Middle frontal gyrus (tissue), 1 donor: ENCODE measurements around the gene CFAP69.
"Not testable (repeated sequence)": the region's sequence is repeated elsewhere in the genome, so short reads cannot be mapped to it uniquely, and the experiment has no call there.

Experiments used
- DNase-seq: peaks from one replicate; pipeline ENCODE4 v3.0.0-alpha.2; 2015; ENCODE audit warnings: low spot score; ENCODE audit errors: extremely low spot score

The CFAP69 gene

GRCh38 chr7:90337106-90337505, 92.1 kb downstream of the CFAP69 start:
- no peak for DNase-seq

DNA sequence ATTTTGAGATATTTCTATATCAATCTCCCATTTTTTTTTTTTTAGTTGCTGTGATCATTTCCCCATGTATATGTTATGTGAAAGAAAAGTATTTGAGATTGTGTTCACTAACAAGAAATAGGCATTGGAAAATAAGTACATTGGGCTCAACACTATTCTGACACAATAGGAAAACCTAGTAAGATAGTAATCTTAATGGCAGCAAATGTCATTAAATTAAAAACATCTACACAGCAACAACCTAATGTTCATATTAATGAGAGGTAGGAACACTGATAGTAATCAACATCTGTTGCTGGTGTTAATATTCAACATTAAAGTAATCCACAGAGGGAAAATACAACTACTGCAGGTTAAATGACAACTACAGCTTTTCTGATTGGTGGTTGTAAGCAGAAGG, 100.0 kb downstream of the CFAP69 start:
- no peak for DNase-seq

GRCh38 chr7:90345595-90346335, 100.8 kb downstream of the CFAP69 start:
- no peak for DNase-seq

- DNase-seq, result peak; percentile 91
These were observed 101.6 kb downstream of the CFAP69 start, which contains the start of gene GTPBP10 for GRCh38 chr7:90346336-90347125. Gene GTPBP10 (plus strand): TSS chr7:90346716. CDS start chr7:90346742, 26 bp downstream.

- DNase-seq, result no peak
These were observed 102.8 kb downstream of the CFAP69 start for GRCh38 chr7:90347759-90348158.

GRCh38 chr7:90349305-90349704, 104.3 kb downstream of the CFAP69 start:
- DNase-seq, result no peak

DNA sequence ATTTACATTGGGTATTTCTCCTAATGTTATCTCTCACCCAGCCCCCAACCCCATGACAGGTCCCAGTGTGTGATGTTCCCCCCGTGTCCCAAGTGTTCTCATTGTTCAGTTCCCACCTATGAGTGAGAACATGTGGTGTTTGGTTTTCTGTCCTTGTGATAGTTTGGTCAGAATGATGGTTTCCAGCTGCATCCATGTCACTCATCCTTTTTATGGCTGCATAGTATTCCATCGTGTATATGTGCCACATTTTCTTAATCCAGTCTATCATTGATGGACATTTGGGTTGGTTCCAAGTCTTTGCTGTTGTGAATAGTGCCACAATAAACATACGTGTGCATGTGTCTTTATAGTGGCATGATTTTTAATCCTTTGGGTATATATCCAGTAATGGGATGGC, 105.1 kb downstream of the CFAP69 start:
- DNase-seq, result not testable (repeated sequence)

GRCh38 chr7:90351987-90352386, 107.0 kb downstream of the CFAP69 start:
- DNase-seq, result no peak
